HEK293 (cell line): ENCODE data around the gene RHBDD1.

Source experiments
- CTCF ChIA-PET: fragments of 350-600 bp; formaldehyde crosslinking; extraction: SDS; loops from one replicate; lab custom pipeline; 2021; ENCODE audit warnings: antibody characterized with exemption; lab: Yijun Ruan, JAX
- POLR2A ChIA-PET: fragments of 300-600 bp; formaldehyde crosslinking; extraction: SDS; loops from one replicate; lab custom pipeline; 2020; ENCODE audit warnings: antibody characterized with exemption, inconsistent platforms; lab: Yijun Ruan, JAX
- H3K27ac ChIP-seq: fragments of 200-500 bp; sonication (Bioruptor generic); 2 replicates; pipeline ENCODE4 v1.5.1; 2014; ENCODE audit warnings: low read depth, low read length, control low read depth, inconsistent platforms; ENCODE audit errors: extremely low read depth
- H3K36me3 ChIP-seq, 2 experiments: fragments of 200-500 bp in 1 of 2; sonication (Bioruptor generic) in 1 of 2; 1 replicate in 1 of 2; 2 replicates in 1 of 2; pipeline ENCODE4 v1.5.1; 2014 to 2017; ENCODE audit warnings: inconsistent platforms in 2 of 2, low read length in 2 of 2; ENCODE audit not compliant: control insufficient read depth in 2 of 2, insufficient read depth in 1 of 2
- H3K4me1 ChIP-seq: fragments of 200-500 bp; sonication (Bioruptor generic); 2 replicates; pipeline ENCODE4 v1.5.1; 2014; ENCODE audit warnings: mild to moderate bottlenecking, low read length, inconsistent platforms; ENCODE audit not compliant: control insufficient read depth, insufficient read depth
- H3K4me3 ChIP-seq: 2 replicates; pipeline ENCODE4 v1.5.1; 2011; ENCODE audit warnings: low read depth, mild to moderate bottlenecking, control low read depth, low read length, moderate library complexity
- H3K9me3 ChIP-seq: fragments of 200-500 bp; sonication (Bioruptor generic); 2 replicates; pipeline ENCODE4 v1.5.1; 2014; ENCODE audit warnings: low read depth, low read length, inconsistent platforms; ENCODE audit not compliant: control insufficient read depth, insufficient read depth
- BCL11B ChIP-seq: fragments of 450-650 bp; formaldehyde crosslinking; IDR thresholded peaks from 2 replicates; pipeline ENCODE4 v1.5.1; 2016; ENCODE audit warnings: low read depth, missing biosample characterization, missing genetic modification characterization
- ELK4 ChIP-seq: IDR thresholded peaks from 2 replicates; pipeline ENCODE4 v1.6.1; 2011; ENCODE audit warnings: mild to moderate bottlenecking, low read depth, low read length, borderline replicate concordance
- GLI4 ChIP-seq: fragments of 450-650 bp; formaldehyde crosslinking; IDR thresholded peaks from 2 replicates; pipeline ENCODE4 v1.5.1; 2016; ENCODE audit warnings: missing biosample characterization, missing genetic modification characterization
- KLF10 ChIP-seq: fragments of 450-650 bp; IDR thresholded peaks from 2 replicates; pipeline ENCODE4 v1.5.1; 2018; ENCODE audit warnings: missing biosample characterization, mild to moderate bottlenecking, missing genetic modification characterization
- KLF8 ChIP-seq: fragments of 450-650 bp; formaldehyde crosslinking; IDR thresholded peaks from 2 replicates; pipeline ENCODE4 v1.5.1; 2016; ENCODE audit warnings: missing biosample characterization, missing genetic modification characterization
- OSR2 ChIP-seq: fragments of 450-650 bp; formaldehyde crosslinking; IDR thresholded peaks from 2 replicates; pipeline ENCODE4 v1.5.1; 2016; ENCODE audit warnings: missing biosample characterization, missing genetic modification characterization
- SCRT2 ChIP-seq: fragments of 450-650 bp; formaldehyde crosslinking; IDR thresholded peaks from 2 replicates; pipeline ENCODE4 v1.5.1; 2016; ENCODE audit warnings: missing biosample characterization, missing genetic modification characterization
- SP3 ChIP-seq: fragments of 450-650 bp; formaldehyde crosslinking; IDR thresholded peaks from 2 replicates; pipeline ENCODE4 v1.5.1; 2016; ENCODE audit warnings: missing biosample characterization, missing genetic modification characterization
- YY1 ChIP-seq: fragments of 450-650 bp; formaldehyde crosslinking; IDR thresholded peaks from 2 replicates; pipeline ENCODE4 v1.5.1; 2018; ENCODE audit warnings: missing biosample characterization, missing genetic modification characterization
- ZBTB7A ChIP-seq: fragments of 450-650 bp; formaldehyde crosslinking; IDR thresholded peaks from 2 replicates; pipeline ENCODE4 v1.5.1; 2016; ENCODE audit warnings: low read depth, missing biosample characterization, missing genetic modification characterization
- ZBTB8A ChIP-seq: fragments of 450-650 bp; formaldehyde crosslinking; IDR thresholded peaks from 2 replicates; pipeline ENCODE4 v1.5.1; 2016; ENCODE audit warnings: missing biosample characterization, missing genetic modification characterization
- ZIC2 ChIP-seq: fragments of 450-650 bp; formaldehyde crosslinking; IDR thresholded peaks from 2 replicates; pipeline ENCODE4 v1.5.1; 2016; ENCODE audit warnings: missing biosample characterization, missing genetic modification characterization
- ZNF114 ChIP-seq: fragments of 450-650 bp; formaldehyde crosslinking; IDR thresholded peaks from 2 replicates; pipeline ENCODE4 v1.5.0; 2017; ENCODE audit warnings: missing biosample characterization, missing genetic modification characterization
- ZNF121 ChIP-seq: fragments of 450-650 bp; formaldehyde crosslinking; IDR thresholded peaks from 2 replicates; pipeline ENCODE4 v1.5.1; 2016; ENCODE audit warnings: missing biosample characterization, missing genetic modification characterization
- ZNF140 ChIP-seq: fragments of 450-650 bp; formaldehyde crosslinking; IDR thresholded peaks from 2 replicates; pipeline ENCODE4 v1.5.1; 2016; ENCODE audit warnings: missing biosample characterization, missing genetic modification characterization
- ZNF16 ChIP-seq: fragments of 450-650 bp; formaldehyde crosslinking; IDR thresholded peaks from 2 replicates; pipeline ENCODE4 v1.5.1; 2016; ENCODE audit warnings: low read depth, missing biosample characterization, missing genetic modification characterization
- ZNF2 ChIP-seq: fragments of 450-650 bp; formaldehyde crosslinking; IDR thresholded peaks from 2 replicates; pipeline ENCODE4 v1.5.1; 2016; ENCODE audit warnings: missing biosample characterization, missing genetic modification characterization
- ZNF214 ChIP-seq: fragments of 450-650 bp; formaldehyde crosslinking; IDR thresholded peaks from 2 replicates; pipeline ENCODE4 v1.5.1; 2017; ENCODE audit warnings: missing biosample characterization, mild to moderate bottlenecking, missing genetic modification characterization, borderline replicate concordance
- ZNF548 ChIP-seq: fragments of 450-650 bp; formaldehyde crosslinking; IDR thresholded peaks from 2 replicates; pipeline ENCODE4 v1.5.1; 2016; ENCODE audit warnings: missing biosample characterization, missing genetic modification characterization
- ZNF585B ChIP-seq: fragments of 450-650 bp; formaldehyde crosslinking; IDR thresholded peaks from 2 replicates; pipeline ENCODE4 v1.5.1; 2016; ENCODE audit warnings: missing biosample characterization, missing genetic modification characterization
- ZNF677 ChIP-seq: fragments of 450-650 bp; IDR thresholded peaks from 2 replicates; pipeline ENCODE4 v1.5.0; 2018; ENCODE audit warnings: missing biosample characterization, mild to moderate bottlenecking, missing genetic modification characterization, moderate library complexity
- ZNF777 ChIP-seq: fragments of 450-650 bp; formaldehyde crosslinking; IDR thresholded peaks from 2 replicates; pipeline ENCODE4 v1.5.1; 2017; ENCODE audit warnings: missing biosample characterization, missing genetic modification characterization, borderline replicate concordance
- ZNF837 ChIP-seq: fragments of 450-650 bp; formaldehyde crosslinking; IDR thresholded peaks from 2 replicates; pipeline ENCODE4 v1.5.1; 2016; ENCODE audit warnings: missing biosample characterization, missing genetic modification characterization
- ZSCAN23 ChIP-seq: fragments of 450-650 bp; formaldehyde crosslinking; IDR thresholded peaks from 2 replicates; pipeline ENCODE4 v1.5.1; 2016; ENCODE audit warnings: missing biosample characterization, missing genetic modification characterization

The RHBDD1 gene

GRCh38 chr2:226915846-226916360 is 80.0 kb downstream of the RHBDD1 start:
- ChIA-PET POLR2A (no interaction called here), CTCF (interaction anchor here (1.2 kb wide), 1 partner anchor 102 kb away, joined by 4 read pairs; no protein-coding TSS in a partner anchor)
- Histone ChIP-seq H3K4me3 (no peak overlapping the region), H3K9me3 (no peaks in the 10 kb centered on the region), H3K4me1 (no peaks in the 10 kb centered on the region; the same call in 1 of the 2 replicates), H3K36me3 (peaks cover 0 to 12% of the 10 kb centered on the region in 2 experiments; a peak in 2 of 3 replicates), H3K27ac (no peak overlapping the region)
- TF ChIP-seq BCL11B (tag by site-specific recombination) (no peak), OSR2 (tag by site-specific recombination) (no peak), ZNF548 (no peak), SP3 (no peak), ZNF777 (tag by site-specific recombination) (no peak), YY1 (no peak), ZNF114 (no peak), ZBTB8A (tag by site-specific recombination) (no peak), ZNF140 (tag by site-specific recombination) (no peak), KLF10 (tag by site-specific recombination) (no peak), ZNF837 (tag by site-specific recombination) (no peak), ZNF2 (no peak), ZNF214 (no peak), ZBTB7A (tag by site-specific recombination) (no peak), ZSCAN23 (tag by site-specific recombination) (no peak)

GRCh38 chr2:226916669-226917068 is 80.8 kb downstream of the RHBDD1 start:
- Histone ChIP-seq H3K4me3 (no peak overlapping the region), H3K27ac (no peak overlapping the region), H3K36me3 (peaks cover 0 to 12% of the 10 kb centered on the region in 2 experiments; a peak in 2 of 3 replicates), H3K9me3 (no peaks in the 10 kb centered on the region), H3K4me1 (no peaks in the 10 kb centered on the region; the same call in 1 of the 2 replicates)
- POLR2A ChIA-PET, result no interaction called here
- CTCF ChIA-PET, result interaction anchor here (1.2 kb wide), 1 partner anchor 102 kb away, joined by 4 read pairs; no protein-coding TSS in a partner anchor
- TF ChIP-seq ZNF837 (tag by site-specific recombination) (no peak), ELK4 (no peak), ZNF121 (no peak), GLI4 (tag by site-specific recombination) (no peak), ZNF677 (tag by site-specific recombination) (no peak), ZNF16 (tag by site-specific recombination) (no peak), SCRT2 (tag by site-specific recombination) (no peak), KLF8 (no peak)

- no peak overlapping the region for H3K4me3 ChIP-seq
- H3K27ac ChIP-seq, result no peak overlapping the region
- no peaks in the 10 kb centered on the region for H3K4me1 ChIP-seq
- H3K36me3 ChIP-seq, result no peaks in the 10 kb centered on the region
- POLR2A ChIA-PET, result no interaction called here
- TF ChIP-seq ZNF585B (no peak), ZIC2 (tag by site-specific recombination) (no peak)
- TF ChIP-seq, all 188 proteins: peak for 0
- no peaks in the 10 kb centered on the region for H3K9me3 ChIP-seq
- CTCF ChIA-PET, result no interaction called here
These were observed 96.6 kb downstream of the RHBDD1 start for GRCh38 chr2:226932443-226932842.
